Hepatocyte (in vitro differentiated cells): Measurements from ENCODE around the gene COX5A.

ENCODE experiments used
- EZH2 ChIP-seq: fragments of 200-600 bp; sonication (generic); IDR thresholded peaks from 2 replicates; pipeline ENCODE4 v1.6.1; 2016; ENCODE audit warnings: antibody characterized with exemption, mild to moderate bottlenecking, borderline replicate concordance
- EZH2phosphoT487 ChIP-seq: fragments of 200-600 bp; sonication (generic); IDR thresholded peaks from one replicate; pipeline ENCODE4 v1.6.1; 2018; ENCODE audit warnings: antibody characterized with exemption, mild to moderate bottlenecking, low read depth, moderate library complexity; ENCODE audit not compliant: unreplicated experiment, severe bottlenecking
- TF ChIP-seq, protein P1 (sequence below): fragments of 200-600 bp; sonication (generic); IDR thresholded peaks from 2 replicates; pipeline ENCODE4 v1.5.1; 2016; ENCODE audit warnings: antibody characterized with exemption, mild to moderate bottlenecking; ENCODE audit not compliant: poor library complexity

- TF ChIP-seq, protein P1, sequence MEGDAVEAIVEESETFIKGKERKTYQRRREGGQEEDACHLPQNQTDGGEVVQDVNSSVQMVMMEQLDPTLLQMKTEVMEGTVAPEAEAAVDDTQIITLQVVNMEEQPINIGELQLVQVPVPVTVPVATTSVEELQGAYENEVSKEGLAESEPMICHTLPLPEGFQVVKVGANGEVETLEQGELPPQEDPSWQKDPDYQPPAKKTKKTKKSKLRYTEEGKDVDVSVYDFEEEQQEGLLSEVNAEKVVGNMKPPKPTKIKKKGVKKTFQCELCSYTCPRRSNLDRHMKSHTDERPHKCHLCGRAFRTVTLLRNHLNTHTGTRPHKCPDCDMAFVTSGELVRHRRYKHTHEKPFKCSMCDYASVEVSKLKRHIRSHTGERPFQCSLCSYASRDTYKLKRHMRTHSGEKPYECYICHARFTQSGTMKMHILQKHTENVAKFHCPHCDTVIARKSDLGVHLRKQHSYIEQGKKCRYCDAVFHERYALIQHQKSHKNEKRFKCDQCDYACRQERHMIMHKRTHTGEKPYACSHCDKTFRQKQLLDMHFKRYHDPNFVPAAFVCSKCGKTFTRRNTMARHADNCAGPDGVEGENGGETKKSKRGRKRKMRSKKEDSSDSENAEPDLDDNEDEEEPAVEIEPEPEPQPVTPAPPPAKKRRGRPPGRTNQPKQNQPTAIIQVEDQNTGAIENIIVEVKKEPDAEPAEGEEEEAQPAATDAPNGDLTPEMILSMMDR: no peak
- TF ChIP-seq EZH2phosphoT487: no peak
- TF ChIP-seq EZH2: no peak
These were observed 13.3 kb downstream of the COX5A start for GRCh38 chr15:74924525-74924924.
